AG04450 (cell line): ENCODE measurements around the gene MEGF10. TPM values are rescaled to one million over a fixed set of nuclear protein-coding genes. Genes with fewer than 3 reads are reported as not detected.

Experiments
- CTCF ChIA-PET: fragments of 300-600, 350-600 bp; formaldehyde crosslinking; extraction: SDS; loops from one replicate; lab custom pipeline; 2022; ENCODE audit warnings: antibody characterized with exemption, inconsistent platforms; lab: Charles Lee
- POLR2A ChIA-PET: fragments of 350-600 bp; formaldehyde crosslinking; extraction: SDS; loops from one replicate; lab custom pipeline; 2021; ENCODE audit warnings: antibody characterized with exemption, inconsistent platforms; lab: Yijun Ruan, JAX
- DNase-seq: peaks from one replicate; pipeline ENCODE4 v3.0.0-alpha.2; 2011; ENCODE audit warnings: low read depth, low spot score
- H3K27ac ChIP-seq: one replicate; pipeline ENCODE4 v1.5.1; 2012; ENCODE audit warnings: low read depth, low read length, control low read depth
- H3K27me3 ChIP-seq: one replicate; pipeline ENCODE4 v1.6.0; 2012; ENCODE audit warnings: low read length; ENCODE audit not compliant: control insufficient read depth, insufficient read depth
- H3K4me3 ChIP-seq: 2 replicates; pipeline ENCODE4 v1.5.1; 2011; ENCODE audit warnings: mild to moderate bottlenecking, low read depth, low read length, control low read depth
- H3K9me3 ChIP-seq: 2 replicates; pipeline ENCODE4 v1.5.1; 2012; ENCODE audit warnings: low read length; ENCODE audit not compliant: control insufficient read depth, insufficient read depth
- polyA plus RNA-seq: library from polyadenylated mRNA; depleted of rRNA; stranded (reverse); fragments of >200 nt; gene quantifications from 2 replicates; pipeline ENCODE4 v1.2.3, GENCODE V29; 2011
- TF ChIP-seq, protein P1 (sequence below): IDR thresholded peaks from 2 replicates; pipeline ENCODE4 v1.5.1; 2011; ENCODE audit warnings: low read depth, low read length, control low read depth, inconsistent platforms

MEGF10 gene
- polyA plus RNA-seq, 1 experiment, result not detected

- H3K27ac ChIP-seq, result no peak overlapping the region
- DNase-seq, result no peak
- peaks cover 4% of the 10 kb centered on the region for H3K27me3 ChIP-seq
- H3K4me3 ChIP-seq, result no peak overlapping the region
- CTCF ChIA-PET, result no interaction called here
- H3K9me3 ChIP-seq, result no peaks in the 10 kb centered on the region; the same call in 1 of the 2 replicates
- TF ChIP-seq, protein P1, sequence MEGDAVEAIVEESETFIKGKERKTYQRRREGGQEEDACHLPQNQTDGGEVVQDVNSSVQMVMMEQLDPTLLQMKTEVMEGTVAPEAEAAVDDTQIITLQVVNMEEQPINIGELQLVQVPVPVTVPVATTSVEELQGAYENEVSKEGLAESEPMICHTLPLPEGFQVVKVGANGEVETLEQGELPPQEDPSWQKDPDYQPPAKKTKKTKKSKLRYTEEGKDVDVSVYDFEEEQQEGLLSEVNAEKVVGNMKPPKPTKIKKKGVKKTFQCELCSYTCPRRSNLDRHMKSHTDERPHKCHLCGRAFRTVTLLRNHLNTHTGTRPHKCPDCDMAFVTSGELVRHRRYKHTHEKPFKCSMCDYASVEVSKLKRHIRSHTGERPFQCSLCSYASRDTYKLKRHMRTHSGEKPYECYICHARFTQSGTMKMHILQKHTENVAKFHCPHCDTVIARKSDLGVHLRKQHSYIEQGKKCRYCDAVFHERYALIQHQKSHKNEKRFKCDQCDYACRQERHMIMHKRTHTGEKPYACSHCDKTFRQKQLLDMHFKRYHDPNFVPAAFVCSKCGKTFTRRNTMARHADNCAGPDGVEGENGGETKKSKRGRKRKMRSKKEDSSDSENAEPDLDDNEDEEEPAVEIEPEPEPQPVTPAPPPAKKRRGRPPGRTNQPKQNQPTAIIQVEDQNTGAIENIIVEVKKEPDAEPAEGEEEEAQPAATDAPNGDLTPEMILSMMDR, result no peak
- POLR2A ChIA-PET, result no interaction called here
Observed at GRCh38 chr5:127399068-127399467, 108.5 kb downstream of the MEGF10 start.

DNA sequence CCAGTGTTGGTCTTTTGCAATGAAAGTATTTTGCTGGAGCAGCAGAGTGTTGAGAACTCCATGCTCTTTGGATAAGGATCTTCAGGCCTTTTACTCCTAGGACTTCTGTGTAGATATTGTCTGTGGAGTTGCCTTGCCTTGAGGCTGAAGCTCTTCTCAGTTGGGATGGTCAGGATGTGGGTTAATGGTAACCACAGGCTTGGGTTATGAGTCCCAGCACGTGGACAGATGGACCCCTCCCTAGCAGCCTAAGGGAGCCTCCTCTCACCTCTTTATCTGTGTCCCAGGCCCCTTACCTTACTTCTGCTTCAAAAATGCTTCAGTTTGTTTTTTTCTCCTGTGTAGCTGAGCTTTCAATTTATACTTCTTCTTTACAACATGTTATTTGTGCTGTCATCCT lies 109.9 kb downstream of the MEGF10 start:
- no peak overlapping the region for H3K4me3 ChIP-seq
- ChIA-PET POLR2A (no interaction called here), CTCF (no interaction called here)
- peaks cover 4% of the 10 kb centered on the region for H3K27me3 ChIP-seq
- TF ChIP-seq, protein P1, result no peak
- no peak for DNase-seq
- H3K27ac ChIP-seq, result no peak overlapping the region
- no peaks in the 10 kb centered on the region; the same call in 1 of the 2 replicates for H3K9me3 ChIP-seq

DNA sequence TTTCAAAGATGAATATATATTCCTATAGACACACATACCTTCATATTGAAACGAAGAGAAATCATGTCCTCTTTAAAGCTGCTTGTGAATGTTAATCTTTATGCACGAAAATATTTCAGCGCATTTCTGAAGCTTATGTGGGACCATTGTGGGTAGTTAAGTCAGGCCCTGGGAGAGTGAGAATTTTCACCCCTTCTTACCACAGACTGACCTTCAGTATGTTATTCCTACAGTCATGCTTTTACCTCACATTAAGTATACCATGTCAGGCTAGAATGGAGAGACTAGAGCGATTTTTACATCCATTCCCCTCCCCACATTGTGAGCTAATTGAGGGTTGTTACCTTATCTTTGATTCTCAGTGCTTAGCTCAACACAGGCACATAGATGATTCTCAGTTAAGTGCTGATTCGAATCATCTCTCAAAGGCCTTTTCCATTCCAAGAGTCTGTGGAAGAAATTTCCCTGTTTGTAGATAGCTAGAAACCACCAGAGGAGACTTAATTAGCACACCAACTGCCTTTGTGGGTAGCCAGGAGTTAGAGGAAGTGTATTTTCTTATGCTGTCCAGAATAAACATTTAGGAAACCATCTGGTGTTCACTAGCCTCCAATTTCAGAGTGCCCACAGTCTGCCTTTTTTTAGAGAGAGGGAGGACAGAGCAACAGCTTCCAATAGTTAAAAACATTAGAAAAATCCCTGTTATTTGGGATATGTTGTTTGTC lies 110.5 kb downstream of the MEGF10 start:
- Histone ChIP-seq H3K27ac (no peak overlapping the region), H3K9me3 (no peaks in the 10 kb centered on the region; the same call in 1 of the 2 replicates), H3K27me3 (peaks cover 4% of the 10 kb centered on the region), H3K4me3 (no peak overlapping the region)
- no peak for DNase-seq
- POLR2A ChIA-PET, result no interaction called here
- CTCF ChIA-PET, result no interaction called here
- TF ChIP-seq, protein P1, result no peak

GRCh38 chr5:127402361-127402760 lies 111.8 kb downstream of the MEGF10 start:
- no peak for DNase-seq
- TF ChIP-seq, protein P1, result no peak
- ChIA-PET POLR2A (no interaction called here), CTCF (no interaction called here)
- Histone ChIP-seq H3K27me3 (peaks cover 6% of the 10 kb centered on the region), H3K27ac (no peak overlapping the region), H3K9me3 (no peaks in the 10 kb centered on the region), H3K4me3 (no peak overlapping the region)

DNA sequence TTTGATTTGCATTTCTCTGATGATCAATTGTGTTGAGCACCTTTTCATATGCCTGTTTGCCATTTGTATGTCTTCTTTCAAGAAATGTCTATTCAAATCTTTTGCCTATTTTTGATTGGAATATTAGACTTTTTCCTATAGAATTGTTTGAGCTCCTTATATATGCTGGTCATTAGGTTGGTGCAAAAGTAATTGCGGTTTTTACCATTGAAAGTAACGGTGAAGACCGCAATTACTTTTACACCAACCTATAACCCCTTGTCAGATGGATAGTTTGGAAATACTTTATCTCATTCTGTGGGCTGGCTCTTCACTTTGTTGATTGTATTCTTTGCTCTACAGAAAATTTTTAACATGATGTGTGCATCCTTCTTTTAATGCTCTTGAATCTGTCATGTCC lies 113.6 kb downstream of the MEGF10 start:
- CTCF ChIA-PET, result no interaction called here
- DNase-seq, result no peak
- Histone ChIP-seq H3K4me3 (no peak overlapping the region), H3K27me3 (peaks cover 2% of the 10 kb centered on the region), H3K9me3 (no peaks in the 10 kb centered on the region), H3K27ac (no peak overlapping the region)
- POLR2A ChIA-PET, result no interaction called here
- TF ChIP-seq, protein P1, result no peak
